GM12878 (cell line): Measurements from ENCODE around the gene GBA3.

ENCODE experiments used
- CHD2 ChIP-seq: IDR thresholded peaks from 2 replicates; pipeline ENCODE4 v1.6.1; 2011; ENCODE audit warnings: low read depth, low read length, improper control_type of control experiment, borderline replicate concordance
- CTCF ChIP-seq, 3 experiments: IDR thresholded peaks in 2 of 3; conservative IDR thresholded peaks in 1 of 3; 2 replicates each; pipeline ENCODE4 v1.5.1; 2011; ENCODE audit warnings: low read depth in 3 of 3, low read length in 3 of 3, mild to moderate bottlenecking in 3 of 3, control low read depth in 2 of 3, moderate library complexity in 2 of 3, inconsistent platforms in 1 of 3, mixed read lengths in 1 of 3; ENCODE audit not compliant: control insufficient read depth in 2 of 3, insufficient read depth in 1 of 3; ENCODE audit errors: extremely low read depth in 1 of 3
- ELK1 ChIP-seq: IDR thresholded peaks from 2 replicates; pipeline ENCODE4 v1.6.1; 2012; ENCODE audit warnings: low read depth, low read length, improper control_type of control experiment
- EP300 ChIP-seq, 2 experiments: fragments of 150-350 bp in 1 of 2; IDR thresholded peaks; 2 replicates each; pipeline ENCODE4 v1.6.1; 2011 to 2012; ENCODE audit warnings: low read depth in 2 of 2, low read length in 2 of 2, borderline replicate concordance in 1 of 2, improper control_type of control experiment in 1 of 2, inconsistent platforms in 1 of 2; ENCODE audit not compliant: control insufficient read depth in 1 of 2
- EZH2 ChIP-seq: IDR thresholded peaks from 2 replicates; pipeline ENCODE4 v1.6.1; 2012; ENCODE audit warnings: low read depth, mild to moderate bottlenecking, control low read depth, inconsistent platforms, low read length, borderline replicate concordance; ENCODE audit not compliant: control insufficient read depth
- JUND ChIP-seq: IDR thresholded peaks from 2 replicates; pipeline ENCODE4 v1.6.1; 2012; ENCODE audit warnings: low read depth, mild to moderate bottlenecking, low read length, improper control_type of control experiment, moderate library complexity
- PML ChIP-seq: IDR thresholded peaks from 2 replicates; pipeline ENCODE4 v1.6.1; 2012; ENCODE audit warnings: low read length, inconsistent platforms
- POLR2A ChIP-seq: IDR thresholded peaks from 2 replicates; pipeline ENCODE4 v1.6.1; 2011; ENCODE audit warnings: low read depth, mild to moderate bottlenecking, low read length
- POLR2AphosphoS5 ChIP-seq: IDR thresholded peaks from 2 replicates; pipeline ENCODE4 v1.6.1; 2011; ENCODE audit warnings: mild to moderate bottlenecking, low read length, inconsistent platforms
- RAD21 ChIP-seq: IDR thresholded peaks from 2 replicates; pipeline ENCODE4 v1.6.1; 2011; ENCODE audit warnings: mild to moderate bottlenecking, low read depth, low read length, moderate library complexity; ENCODE audit not compliant: insufficient read depth
- REST ChIP-seq: IDR thresholded peaks from 2 replicates; pipeline ENCODE4 v1.6.1; 2012; ENCODE audit warnings: mild to moderate bottlenecking, low read depth, low read length
- YY1 ChIP-seq: IDR thresholded peaks from 2 replicates; pipeline ENCODE4 v1.6.1; 2011; ENCODE audit warnings: low read depth, mild to moderate bottlenecking, low read length
- ZBTB33 ChIP-seq: fragments of 450-650 bp; IDR thresholded peaks from 2 replicates; pipeline ENCODE4 v1.6.1; 2017; ENCODE audit warnings: mild to moderate bottlenecking

DNA sequence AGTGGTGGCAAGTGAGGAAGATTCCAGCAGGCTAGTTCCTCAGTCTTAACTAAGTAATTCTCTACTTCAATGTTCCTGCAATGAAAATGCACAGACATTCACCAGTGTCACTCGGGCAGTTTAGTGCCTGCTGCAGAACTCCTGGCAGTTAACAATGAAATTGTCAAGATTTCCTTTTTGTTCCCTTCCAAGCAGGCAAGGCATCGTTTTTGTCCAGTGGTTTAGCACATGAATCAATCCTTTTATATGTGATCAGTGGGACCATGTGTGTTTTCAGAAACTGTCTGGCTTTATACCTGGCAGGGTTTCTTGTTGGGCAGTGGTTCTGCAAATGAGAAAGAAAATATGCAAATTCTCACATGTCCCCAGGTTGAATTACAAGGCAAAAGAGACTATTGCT lies 122.2 kb downstream of the GBA3 start:
- TF ChIP-seq RAD21 (no peak), CTCF (IDR thresholded peaks at IDR 0.05 in 2 of 3, conservative IDR thresholded peaks at IDR 0.05 in 1 of 3; ENCODE audit: control insufficient read depth in 2 of 3, extremely low read depth in 1 of 3, insufficient read depth in 1 of 3, low read depth in 3 of 3, low read length in 3 of 3) (no peak), CHD2 (no peak), ELK1 (no peak), YY1 (no peak), POLR2AphosphoS5 (no peak), JUND (no peak), PML (no peak), POLR2A (no peak), REST (no peak), EP300 (IDR thresholded peaks at IDR 0.05; ENCODE audit: borderline replicate concordance in 1 of 2, control insufficient read depth in 1 of 2, low read depth in 2 of 2, low read length in 2 of 2) (no peak), EZH2 (no peak), ZBTB33 (no peak)
